IMR-90 (cell line): ENCODE measurements around the gene SPCS1. TPM values are rescaled to one million over a fixed set of nuclear protein-coding genes. Genes with fewer than 3 reads are reported as not detected.

Experiments
- ATAC-seq: fragments of 200-7000 bp; cut with Tn5 transposase; 2 replicates; pipeline ENCODE4 v1.9.1; 2020; ENCODE audit warnings: low read depth, mild to moderate bottlenecking, moderate library complexity
- BruUV-seq: library from RNA; stranded (reverse); fragments of 400-500 nt; replicated peaks from 2 replicates; lab custom pipeline; 2021; lab: Mats Ljungman, UMichigan
- CTCF ChIA-PET: fragments of 300-600 bp; formaldehyde crosslinking; extraction: SDS; loops from one replicate; lab custom pipeline; 2021; ENCODE audit warnings: antibody characterized with exemption; lab: Yijun Ruan, JAX
- POLR2A ChIA-PET: fragments of 300-600 bp; sonication (Branson Sonifier 250); formaldehyde crosslinking; loops from one replicate; lab custom pipeline; 2022; ENCODE audit warnings: antibody characterized with exemption; ENCODE audit not compliant: unreplicated experiment; lab: Charles Lee
- DNase-seq: peaks from one replicate; pipeline ENCODE4 v3.0.0; 2013
- H2AFZ ChIP-seq: replicated peaks from 2 replicates; pipeline ENCODE3; 2013; ENCODE audit warnings: low read length, mild to moderate bottlenecking; ENCODE audit not compliant: poor library complexity
- H2AK5ac ChIP-seq: 2 replicates; pipeline ENCODE4 v1.6.1; 2013; ENCODE audit warnings: low read depth, low read length, inconsistent platforms
- H2AK9ac ChIP-seq: replicated peaks from 2 replicates; pipeline ENCODE3; 2013; ENCODE audit warnings: mild to moderate bottlenecking, low read depth, low read length, moderate library complexity; ENCODE audit not compliant: poor library complexity
- H2BK120ac ChIP-seq: 2 replicates; pipeline ENCODE4 v1.6.1; 2013; ENCODE audit warnings: low read depth, low read length, inconsistent platforms
- H2BK15ac ChIP-seq: 3 replicates; pipeline ENCODE4 v1.6.1; 2013; ENCODE audit warnings: low read depth, low read length, inconsistent platforms
- H2BK20ac ChIP-seq: 2 replicates; pipeline ENCODE4 v1.6.1; 2013; ENCODE audit warnings: low read depth, mild to moderate bottlenecking, inconsistent platforms, low read length, moderate library complexity
- H2BK5ac ChIP-seq: 2 replicates; pipeline ENCODE4 v1.6.1; 2013; ENCODE audit warnings: mild to moderate bottlenecking, low read depth, low read length, inconsistent platforms; ENCODE audit not compliant: poor library complexity, severe bottlenecking
- H3K14ac ChIP-seq: replicated peaks from 2 replicates; pipeline ENCODE4 v1.6.1; 2013; ENCODE audit warnings: low read depth, low read length, inconsistent platforms
- H3K18ac ChIP-seq: 2 replicates; pipeline ENCODE4 v1.6.1; 2013; ENCODE audit warnings: low read depth, low read length, control low read depth
- H3K23ac ChIP-seq: 2 replicates; pipeline ENCODE4 v1.6.1; 2013; ENCODE audit warnings: low read depth, low read length, inconsistent platforms
- H3K27ac ChIP-seq: 2 replicates; pipeline ENCODE4 v1.5.1; 2013; ENCODE audit warnings: mild to moderate bottlenecking, control low read depth, low read length; ENCODE audit not compliant: insufficient read depth
- H3K27me3 ChIP-seq: 2 replicates; pipeline ENCODE4 v1.6.1; 2013; ENCODE audit warnings: low read length; ENCODE audit not compliant: control insufficient read depth, insufficient read depth
- H3K36me3 ChIP-seq: 2 replicates; pipeline ENCODE4 v1.6.1; 2013; ENCODE audit warnings: low read length, mixed read lengths; ENCODE audit not compliant: control insufficient read depth, insufficient read depth
- H3K4ac ChIP-seq: 2 replicates; pipeline ENCODE4 v1.6.1; 2013; ENCODE audit warnings: low read depth, low read length, inconsistent platforms
- H3K4me1 ChIP-seq: 2 replicates; pipeline ENCODE4 v1.6.1; 2013; ENCODE audit warnings: low read length, mixed read lengths; ENCODE audit not compliant: control insufficient read depth, insufficient read depth
- H3K4me2 ChIP-seq: 2 replicates; pipeline ENCODE4 v1.6.1; 2013; ENCODE audit warnings: low read depth, mild to moderate bottlenecking, control low read depth, low read length, moderate library complexity
- H3K4me3 ChIP-seq: 2 replicates; pipeline ENCODE4 v1.5.1; 2013; ENCODE audit warnings: low read depth, mild to moderate bottlenecking, control low read depth, low read length, moderate library complexity; ENCODE audit not compliant: insufficient read depth
- H3K56ac ChIP-seq: 2 replicates; pipeline ENCODE4 v1.6.1; 2013; ENCODE audit warnings: low read length, inconsistent platforms; ENCODE audit not compliant: insufficient read depth; ENCODE audit errors: extremely low read depth
- H3K79me1 ChIP-seq, 2 experiments: 2 replicates each; pipeline ENCODE4 v1.6.1; 2013; ENCODE audit warnings: low read length in 2 of 2, inconsistent platforms in 1 of 2, low read depth in 1 of 2
- H3K9ac ChIP-seq: 2 replicates; pipeline ENCODE4 v1.6.1; 2013; ENCODE audit warnings: low read depth, low read length, control low read depth
- H3K9me1 ChIP-seq: 2 replicates; pipeline ENCODE4 v1.6.1; 2013; ENCODE audit warnings: low read length, inconsistent platforms; ENCODE audit not compliant: insufficient read depth
- H3K9me3 ChIP-seq: 2 replicates; pipeline ENCODE4 v1.6.1; 2013; ENCODE audit warnings: low read length; ENCODE audit not compliant: control insufficient read depth, insufficient read depth
- H4K20me1 ChIP-seq: 2 replicates; pipeline ENCODE4 v1.6.1; 2013; ENCODE audit warnings: low read length, inconsistent platforms; ENCODE audit not compliant: insufficient read depth
- H4K5ac ChIP-seq: 2 replicates; pipeline ENCODE4 v1.6.1; 2013; ENCODE audit warnings: mild to moderate bottlenecking, low read depth, low read length, control low read depth
- H4K8ac ChIP-seq, 2 experiments: 2 replicates each; pipeline ENCODE4 v1.6.1; 2013; ENCODE audit warnings: low read depth in 2 of 2, low read length in 2 of 2, control low read depth in 1 of 2, inconsistent platforms in 1 of 2
- H4K91ac ChIP-seq: 2 replicates; pipeline ENCODE4 v1.6.1; 2013; ENCODE audit warnings: low read depth, low read length, inconsistent platforms; ENCODE audit not compliant: insufficient read depth
- BHLHE40 ChIP-seq: fragments of 150-350 bp; IDR thresholded peaks from 2 replicates; pipeline ENCODE4 v1.6.1; 2016; ENCODE audit warnings: mild to moderate bottlenecking, low read depth, low read length
- CEBPB ChIP-seq: IDR thresholded peaks from 2 replicates; pipeline ENCODE4 v1.6.1; 2012; ENCODE audit warnings: low read depth, low read length, improper control_type of control experiment
- CHD1 ChIP-seq: IDR thresholded peaks from 2 replicates; pipeline ENCODE4 v1.6.1; 2012; ENCODE audit warnings: low read depth, low read length, improper control_type of control experiment
- FOS ChIP-seq: fragments of 150-350 bp; IDR thresholded peaks from 2 replicates; pipeline ENCODE4 v1.6.1; 2016; ENCODE audit warnings: low read depth, low read length
- MAFK ChIP-seq: IDR thresholded peaks from 2 replicates; pipeline ENCODE4 v1.6.1; 2012; ENCODE audit warnings: low read depth, low read length, improper control_type of control experiment
- NFE2L2 ChIP-seq: fragments of 150-350 bp; IDR thresholded peaks from 2 replicates; pipeline ENCODE4 v1.6.1; 2016; ENCODE audit warnings: low read depth, mild to moderate bottlenecking, low read length
- RAD21 ChIP-seq: IDR thresholded peaks from 2 replicates; pipeline ENCODE4 v1.6.1; 2012; ENCODE audit warnings: low read length, improper control_type of control experiment
- RCOR1 ChIP-seq: IDR thresholded peaks from 2 replicates; pipeline ENCODE4 v1.6.1; 2012; ENCODE audit warnings: mild to moderate bottlenecking, low read length, improper control_type of control experiment; ENCODE audit not compliant: insufficient replicate concordance
- SMC3 ChIP-seq: fragments of 150-350 bp; IDR thresholded peaks from 2 replicates; pipeline ENCODE4 v1.6.1; 2016; ENCODE audit warnings: low read depth, mild to moderate bottlenecking, antibody characterized with exemption, low read length, moderate library complexity
- WGBS, 2 experiments: methylation state at CpG; one replicate each; pipeline versions ENCODE4 v1.1.5 to v1.1.7; 2013; ENCODE audit warnings: missing lambda C conversion rate in 2 of 2; ENCODE audit not compliant: insufficient read length in 1 of 2; ENCODE audit errors: extremely low coverage in 2 of 2; 5-methylcytosine and 5-hydroxymethylcytosine counted together
- dilution Hi-C: fragments of 300-500 bp; cut with HindIII; formaldehyde crosslinking; loops from one replicate; pipeline ENCODE4 v1.14.3; 2018; ENCODE audit warnings: low sequenced_read_pairs; ENCODE audit not compliant: unreplicated experiment
- in situ Hi-C: fragments of 300-500 bp; cut with MboI; formaldehyde crosslinking; loops from 3 replicates; pipeline ENCODE4 v1.14.3; 2019; ENCODE audit warnings: low sequenced_read_pairs, inconsistent platforms, mixed read lengths
- intact Hi-C: fragments of 100-400 bp; cut with micrococcal nuclease; formaldehyde crosslinking; loops from 2 replicates; pipeline ENCODE4 v1.10.0; 2022
- polyA plus RNA-seq, 3 experiments: library from polyadenylated mRNA; depleted of rRNA; stranded (reverse); fragments of >200 nt; gene quantifications; 2 replicates each; pipeline ENCODE4 v1.2.3, GENCODE V29; 2012; ENCODE audit warnings: low replicate concordance in 1 of 3
- total RNA-seq: library from RNA; depleted of rRNA; stranded (reverse); fragments of >200 nt; gene quantifications from 2 replicates; pipeline ENCODE4 v1.2.3, GENCODE V29; 2012
- TF ChIP-seq, protein P1 (sequence below): fragments of 150-350 bp; IDR thresholded peaks from 2 replicates; pipeline ENCODE4 v1.6.1; 2016; ENCODE audit warnings: low read depth, mild to moderate bottlenecking, low read length, moderate library complexity, borderline replicate concordance
- TF ChIP-seq, protein P2 (sequence below): fragments of 150-350 bp; IDR thresholded peaks from 2 replicates; pipeline ENCODE4 v1.6.1; 2017; ENCODE audit warnings: mild to moderate bottlenecking, antibody characterized with exemption, low read length, low read depth
- TF ChIP-seq, protein P3 (sequence below): conservative IDR thresholded peaks from 2 replicates; pipeline ENCODE4 v1.5.1; 2012; ENCODE audit warnings: mild to moderate bottlenecking, low read depth, low read length, improper control_type of control experiment

SPCS1 gene
- total and polyA plus RNA-seq, 2 of the 4 experiments (the other 2 are of a cell fraction): 50.5 to 124 TPM

DNA sequence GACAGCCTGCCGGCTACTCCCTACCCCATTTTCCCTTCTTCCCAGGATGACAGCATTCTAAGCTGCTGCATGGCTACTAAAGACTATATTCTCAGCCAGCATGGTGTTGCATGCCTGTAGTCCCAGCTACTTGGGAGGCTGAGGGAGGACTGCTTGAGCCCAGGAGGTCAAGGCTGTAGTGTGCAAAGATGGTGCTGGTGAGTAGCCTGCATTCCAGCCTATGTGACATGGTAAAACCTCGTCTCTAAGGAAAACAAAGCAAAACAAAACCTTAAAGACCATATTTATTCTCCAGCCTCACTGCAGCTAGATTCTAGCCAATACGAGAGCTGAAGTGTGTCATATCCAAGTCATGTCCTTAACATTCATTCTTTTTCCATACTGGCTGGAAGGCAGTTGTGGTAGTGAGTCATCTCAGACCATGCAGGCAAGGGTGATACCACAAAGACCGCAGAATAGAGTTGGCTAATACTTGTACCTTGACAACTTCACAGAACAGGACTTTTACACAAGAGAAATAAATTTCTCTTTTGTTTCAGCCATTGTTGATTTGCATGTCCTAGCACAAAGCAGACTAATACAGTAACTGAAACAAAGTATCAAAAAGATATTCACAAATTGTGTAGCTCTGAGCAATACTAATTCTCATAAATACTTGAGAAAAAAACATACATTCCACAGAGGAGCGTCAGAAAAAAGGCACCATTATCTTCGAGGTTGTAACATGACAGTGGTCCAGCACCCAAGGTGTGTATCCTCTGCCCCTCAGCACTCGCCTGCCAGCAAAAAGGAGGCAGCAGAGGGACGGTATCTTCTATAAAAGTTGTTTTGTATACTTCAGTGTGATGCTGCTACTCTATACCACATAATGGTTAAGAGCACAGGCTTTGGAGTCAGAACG is 35.0 kb upstream of the SPCS1 start:
- Histone ChIP-seq H3K4ac (peak overlapping the region; percentile 69), H2BK5ac (peak overlapping the region; percentile 81), H2AFZ (no peak overlapping the region), H4K20me1 (peaks cover 6% of the 10 kb centered on the region; the same call in 1 of the 2 replicates), H3K9me1 (peaks cover 5% of the 10 kb centered on the region), H3K4me2 (peak overlapping the region; percentile 85), H3K23ac (0 out of 2 replicates have a peak overlapping the region, but pooled peaks have one; percentile 1), H3K4me1 (peaks cover 8% of the 10 kb centered on the region), H3K14ac (0 out of 2 replicates have a peak overlapping the region, but pooled peaks have one; percentile 16), H3K27me3 (no peaks in the 10 kb centered on the region), H2AK5ac (peak overlapping the region; percentile 44), H3K56ac (peak overlapping the region; percentile 30), H3K9me3 (no peaks in the 10 kb centered on the region; the same call in 1 of the 2 replicates), H3K79me1 (peaks cover 11 to 37% of the 10 kb centered on the region in 2 experiments), H3K27ac (peak overlapping the region; percentile 73), H3K9ac (0 out of 2 replicates have a peak overlapping the region, but pooled peaks have one; percentile 1), H2AK9ac (peak overlapping the region; percentile 10), H2BK15ac (peak overlapping the region; percentile 25; the same call in 2 of the 3 replicates), H4K8ac (peak overlapping the region in 1 of 2 experiments; percentile 61; a peak in 3 of 4 replicates), H3K36me3 (peaks cover 16% of the 10 kb centered on the region), H2BK20ac (peak overlapping the region; percentile 42; the same call in 1 of the 2 replicates), H4K5ac (no peak overlapping the region), H3K4me3 (no peak overlapping the region), H3K18ac (peak overlapping the region; percentile 20), H2BK120ac (peak overlapping the region; percentile 44), H4K91ac (peak overlapping the region; percentile 68)
- intact Hi-C loops (loop anchor here (2.0 kb wide), 1 partner anchor 14 kb away; the partner anchor contains the start of gene PBRM1), in situ Hi-C loops (no loop called here), dilution Hi-C loops (no loop called here)
- BruUV-seq: no TSS peak
- CTCF ChIA-PET: no interaction called here
- POLR2A ChIA-PET: no interaction called here
- WGBS, 2 experiments: no CpG with 5 or more reads among the region's 9 CpGs
- DNase-seq (peak; percentile 100), ATAC-seq (peak; percentile 97)
- TF ChIP-seq RAD21: peak; percentile 13; the same call in 1 of the 2 replicates
- peak; percentile 69 for TF ChIP-seq BHLHE40
- TF ChIP-seq CEBPB: peak; percentile 93
- TF ChIP-seq, protein P1, sequence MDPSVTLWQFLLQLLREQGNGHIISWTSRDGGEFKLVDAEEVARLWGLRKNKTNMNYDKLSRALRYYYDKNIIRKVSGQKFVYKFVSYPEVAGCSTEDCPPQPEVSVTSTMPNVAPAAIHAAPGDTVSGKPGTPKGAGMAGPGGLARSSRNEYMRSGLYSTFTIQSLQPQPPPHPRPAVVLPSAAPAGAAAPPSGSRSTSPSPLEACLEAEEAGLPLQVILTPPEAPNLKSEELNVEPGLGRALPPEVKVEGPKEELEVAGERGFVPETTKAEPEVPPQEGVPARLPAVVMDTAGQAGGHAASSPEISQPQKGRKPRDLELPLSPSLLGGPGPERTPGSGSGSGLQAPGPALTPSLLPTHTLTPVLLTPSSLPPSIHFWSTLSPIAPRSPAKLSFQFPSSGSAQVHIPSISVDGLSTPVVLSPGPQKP: no peak
- TF ChIP-seq CHD1: no peak
- TF ChIP-seq, protein P2, sequence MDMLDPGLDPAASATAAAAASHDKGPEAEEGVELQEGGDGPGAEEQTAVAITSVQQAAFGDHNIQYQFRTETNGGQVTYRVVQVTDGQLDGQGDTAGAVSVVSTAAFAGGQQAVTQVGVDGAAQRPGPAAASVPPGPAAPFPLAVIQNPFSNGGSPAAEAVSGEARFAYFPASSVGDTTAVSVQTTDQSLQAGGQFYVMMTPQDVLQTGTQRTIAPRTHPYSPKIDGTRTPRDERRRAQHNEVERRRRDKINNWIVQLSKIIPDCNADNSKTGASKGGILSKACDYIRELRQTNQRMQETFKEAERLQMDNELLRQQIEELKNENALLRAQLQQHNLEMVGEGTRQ: no peak
- TF ChIP-seq SMC3: no peak
- TF ChIP-seq NFE2L2: no peak
- TF ChIP-seq, protein P3, sequence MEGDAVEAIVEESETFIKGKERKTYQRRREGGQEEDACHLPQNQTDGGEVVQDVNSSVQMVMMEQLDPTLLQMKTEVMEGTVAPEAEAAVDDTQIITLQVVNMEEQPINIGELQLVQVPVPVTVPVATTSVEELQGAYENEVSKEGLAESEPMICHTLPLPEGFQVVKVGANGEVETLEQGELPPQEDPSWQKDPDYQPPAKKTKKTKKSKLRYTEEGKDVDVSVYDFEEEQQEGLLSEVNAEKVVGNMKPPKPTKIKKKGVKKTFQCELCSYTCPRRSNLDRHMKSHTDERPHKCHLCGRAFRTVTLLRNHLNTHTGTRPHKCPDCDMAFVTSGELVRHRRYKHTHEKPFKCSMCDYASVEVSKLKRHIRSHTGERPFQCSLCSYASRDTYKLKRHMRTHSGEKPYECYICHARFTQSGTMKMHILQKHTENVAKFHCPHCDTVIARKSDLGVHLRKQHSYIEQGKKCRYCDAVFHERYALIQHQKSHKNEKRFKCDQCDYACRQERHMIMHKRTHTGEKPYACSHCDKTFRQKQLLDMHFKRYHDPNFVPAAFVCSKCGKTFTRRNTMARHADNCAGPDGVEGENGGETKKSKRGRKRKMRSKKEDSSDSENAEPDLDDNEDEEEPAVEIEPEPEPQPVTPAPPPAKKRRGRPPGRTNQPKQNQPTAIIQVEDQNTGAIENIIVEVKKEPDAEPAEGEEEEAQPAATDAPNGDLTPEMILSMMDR: peak; percentile 8; the same call in 1 of the 2 replicates
- no peak for TF ChIP-seq MAFK
- TF ChIP-seq FOS: peak; percentile 97
- peak; percentile 83 for TF ChIP-seq RCOR1
